HG02970 (cell line): ENCODE data around the gene IGSF23.

Experiments used
- ATAC-seq: cut with Tn5 transposase; IDR thresholded peaks from one replicate; pipeline ENCODE4 v1.9.1; 2021; ENCODE audit warnings: mild to moderate bottlenecking, moderate library complexity, moderate number of reproducible peaks; ENCODE audit not compliant: unreplicated experiment, low FRiP score

Gene IGSF23

GRCh38 chr19:44613295-44614178 lies at the start of gene IGSF23:
TSS of gene IGSF23 (plus strand) at chr19:44613563. CDS start at chr19:44613646, 83 bp downstream.
- ATAC-seq: no peak

- no peak for ATAC-seq
These were observed 46.4 kb upstream of the IGSF23 start for GRCh38 chr19:44566984-44567383.

GRCh38 chr19:44567745-44568144 lies 45.6 kb upstream of the IGSF23 start:
- ATAC-seq: no peak

- no peak for ATAC-seq
These were observed 42.8 kb upstream of the IGSF23 start for GRCh38 chr19:44570603-44570983.

GRCh38 chr19:44570984-44571684 lies 42.2 kb upstream of the IGSF23 start:
- no peak for ATAC-seq

- no peak for ATAC-seq
These were observed 41.4 kb upstream of the IGSF23 start for GRCh38 chr19:44571830-44572580.

GRCh38 chr19:44572581-44572900 lies 40.8 kb upstream of the IGSF23 start:
- ATAC-seq: no peak

- ATAC-seq: no peak
These were observed 40.2 kb upstream of the IGSF23 start for GRCh38 chr19:44573183-44573582.

- ATAC-seq: no peak
These were observed 39.7 kb upstream of the IGSF23 start for GRCh38 chr19:44573627-44574026.

- no peak for ATAC-seq
These were observed 39.0 kb upstream of the IGSF23 start for GRCh38 chr19:44574186-44574950.

- no peak for ATAC-seq
These were observed 38.2 kb upstream of the IGSF23 start for GRCh38 chr19:44575116-44575700.

GRCh38 chr19:44576843-44577565 lies 36.4 kb upstream of the IGSF23 start:
- ATAC-seq: no peak

- no peak for ATAC-seq
These were observed 35.8 kb upstream of the IGSF23 start for GRCh38 chr19:44577566-44577874.

GRCh38 chr19:44579663-44580365 lies 33.5 kb upstream of the IGSF23 start:
- ATAC-seq: no peak

- ATAC-seq: no peak
These were observed 32.9 kb upstream of the IGSF23 start for GRCh38 chr19:44580366-44580895.

GRCh38 chr19:44581288-44581687 lies 32.1 kb upstream of the IGSF23 start:
- no peak for ATAC-seq

GRCh38 chr19:44582581-44583265 lies 30.6 kb upstream of the IGSF23 start:
- no peak for ATAC-seq
